ENCODE results near the gene CES2. TPM values are rescaled to one million over a fixed set of nuclear protein-coding genes. Genes with fewer than 3 reads are reported as not detected.

Gene CES2
- total RNA-seq, 1 donor from 2014 or later: 78.2 TPM

DNA sequence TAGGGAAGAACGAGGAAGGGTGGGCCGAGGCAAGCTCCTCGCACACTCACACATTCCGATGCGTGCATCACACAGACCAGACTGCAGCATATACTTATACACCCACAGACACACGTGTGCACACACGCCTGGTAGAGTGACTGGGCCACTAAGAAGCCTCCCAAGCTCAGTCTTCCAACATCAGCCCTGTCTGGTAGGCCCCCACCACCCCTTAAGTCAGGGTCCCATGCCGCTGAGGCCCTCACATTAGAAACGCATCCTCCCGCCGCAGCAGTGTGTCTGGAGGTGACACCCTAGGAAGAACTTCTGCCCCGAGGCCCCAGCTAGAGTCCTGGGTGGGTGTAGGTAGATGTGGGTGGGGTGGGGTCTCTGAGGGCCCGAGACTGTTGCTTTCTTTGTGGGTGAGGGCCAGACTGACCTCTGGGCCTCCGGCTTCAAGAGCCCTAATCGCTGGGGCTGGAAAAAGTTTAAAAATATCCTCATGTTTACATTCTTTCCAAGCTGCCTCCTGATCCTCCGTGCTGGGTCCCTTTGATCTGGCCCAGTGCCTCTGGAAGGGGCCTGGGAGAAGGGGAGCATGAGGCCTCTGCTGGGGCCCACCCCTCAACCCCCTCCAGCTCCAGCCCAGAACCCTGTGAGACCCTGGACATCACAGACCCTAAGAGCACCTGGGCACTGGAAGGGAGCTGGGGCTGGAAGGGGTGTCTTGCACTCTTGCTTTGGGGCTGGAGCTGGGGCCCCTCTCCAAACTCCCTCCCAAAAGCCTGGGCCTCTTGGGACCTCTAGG, 30.3 kb upstream of the CES2 start:
- Histone ChIP-seq H3K27me3 (ENCODE audit: control insufficient read depth, insufficient read depth, low read length) (no peaks in the 10 kb centered on the region), H3K4me3 (ENCODE audit: low read depth, low read length) (no peak overlapping the region), H3K36me3 (ENCODE audit: control insufficient read depth, insufficient read depth, low read length) (no peaks in the 10 kb centered on the region)
- TF ChIP-seq, protein P1, sequence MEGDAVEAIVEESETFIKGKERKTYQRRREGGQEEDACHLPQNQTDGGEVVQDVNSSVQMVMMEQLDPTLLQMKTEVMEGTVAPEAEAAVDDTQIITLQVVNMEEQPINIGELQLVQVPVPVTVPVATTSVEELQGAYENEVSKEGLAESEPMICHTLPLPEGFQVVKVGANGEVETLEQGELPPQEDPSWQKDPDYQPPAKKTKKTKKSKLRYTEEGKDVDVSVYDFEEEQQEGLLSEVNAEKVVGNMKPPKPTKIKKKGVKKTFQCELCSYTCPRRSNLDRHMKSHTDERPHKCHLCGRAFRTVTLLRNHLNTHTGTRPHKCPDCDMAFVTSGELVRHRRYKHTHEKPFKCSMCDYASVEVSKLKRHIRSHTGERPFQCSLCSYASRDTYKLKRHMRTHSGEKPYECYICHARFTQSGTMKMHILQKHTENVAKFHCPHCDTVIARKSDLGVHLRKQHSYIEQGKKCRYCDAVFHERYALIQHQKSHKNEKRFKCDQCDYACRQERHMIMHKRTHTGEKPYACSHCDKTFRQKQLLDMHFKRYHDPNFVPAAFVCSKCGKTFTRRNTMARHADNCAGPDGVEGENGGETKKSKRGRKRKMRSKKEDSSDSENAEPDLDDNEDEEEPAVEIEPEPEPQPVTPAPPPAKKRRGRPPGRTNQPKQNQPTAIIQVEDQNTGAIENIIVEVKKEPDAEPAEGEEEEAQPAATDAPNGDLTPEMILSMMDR (IDR thresholded peaks at IDR 0.05; ENCODE audit: insufficient read depth, low read length, severe bottlenecking): no peak
- DNase-seq (ENCODE audit: low read depth) (peak; percentile 57), FAIRE-seq (no peak)

DNA sequence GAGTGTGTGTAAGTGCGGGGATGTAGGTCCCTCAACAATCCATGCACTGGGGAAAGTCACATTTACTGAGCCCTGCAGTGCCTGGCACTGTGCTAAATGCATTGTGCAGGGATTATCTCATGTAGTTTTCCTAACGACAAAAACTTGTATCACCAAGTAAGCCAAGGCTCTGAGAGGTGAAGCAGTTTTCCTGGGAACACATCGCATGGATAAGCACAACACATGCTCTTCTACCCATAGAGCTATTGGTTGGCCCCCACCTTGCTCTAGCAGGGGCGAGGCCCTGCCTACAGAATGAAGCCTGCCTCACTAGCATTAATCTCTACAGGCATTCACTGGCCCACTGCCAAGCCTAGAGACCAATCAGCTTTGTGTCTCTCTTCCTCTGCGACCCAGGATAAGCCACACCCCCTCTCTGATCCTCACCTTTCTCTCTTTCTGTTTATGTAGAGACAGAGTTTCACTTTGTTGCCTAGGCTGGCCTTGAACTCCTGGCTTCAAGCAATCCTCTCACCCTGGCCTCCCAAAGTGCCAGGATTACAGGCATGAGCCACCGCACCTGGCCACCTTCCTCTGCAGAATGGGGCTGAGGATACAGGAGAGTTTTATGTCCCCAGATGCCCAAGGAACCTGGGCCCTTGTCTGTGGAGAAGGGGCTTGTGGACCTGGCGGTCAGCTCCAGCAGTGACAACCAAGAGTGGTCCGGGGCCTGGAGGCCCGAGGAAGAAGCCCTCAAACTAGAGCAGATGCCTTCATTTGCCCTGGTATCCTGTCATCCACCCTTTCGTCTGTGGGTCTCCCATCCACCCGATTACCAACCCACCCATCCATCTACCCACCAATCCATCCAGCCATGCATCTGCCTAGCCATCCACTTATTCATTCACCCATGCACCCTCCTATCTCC, 29.4 kb upstream of the CES2 start:
- FAIRE-seq: peak; percentile 70

DNA sequence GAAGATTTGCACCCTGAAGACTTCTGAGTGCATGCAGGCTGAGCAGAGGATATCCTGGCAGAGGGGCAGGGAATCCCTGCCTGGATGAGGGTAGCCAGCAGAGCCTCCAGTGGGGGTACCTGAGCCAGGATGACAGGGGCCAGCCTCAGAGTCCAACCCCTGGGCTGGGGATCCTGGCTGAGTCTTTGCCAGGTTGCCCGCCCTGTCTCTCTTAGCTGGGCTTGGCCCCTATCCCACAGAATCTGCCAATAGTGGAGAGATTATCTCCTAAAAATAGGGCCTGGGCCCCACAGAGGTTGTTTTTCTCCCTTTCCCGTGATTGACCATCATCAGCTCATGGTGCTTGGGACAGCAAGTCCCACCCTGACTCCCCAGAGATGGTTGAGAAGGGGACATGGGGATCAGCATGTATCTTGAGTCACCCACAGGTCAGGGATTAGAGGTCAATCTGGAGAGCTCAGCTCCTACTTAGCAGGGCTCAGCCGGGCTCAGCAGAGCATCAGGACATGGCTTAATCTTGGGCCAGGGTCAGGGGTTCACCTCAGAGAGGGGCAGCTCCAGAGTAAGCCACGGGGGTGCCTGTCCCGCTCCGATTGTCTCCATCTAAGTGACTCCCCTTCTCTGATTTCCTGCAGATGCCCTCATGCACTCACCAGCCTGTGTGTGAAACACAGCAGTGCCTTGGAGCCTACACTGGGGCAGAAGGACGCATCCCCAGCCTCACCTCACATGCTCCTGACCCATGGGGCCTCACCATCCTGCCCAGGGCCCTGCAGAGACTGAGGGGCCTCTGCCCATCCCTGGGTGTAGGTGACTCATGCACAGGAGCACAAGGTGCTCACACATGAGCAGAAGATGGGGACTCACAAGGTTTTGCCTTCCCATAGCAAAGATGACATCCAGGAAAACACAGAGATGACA, 28.1 kb upstream of the CES2 start:
- H3K27me3 ChIP-seq (ENCODE audit: control insufficient read depth, insufficient read depth, low read length): no peaks in the 10 kb centered on the region
- no peak overlapping the region for H3K4me3 ChIP-seq (ENCODE audit: low read depth, low read length)
- FAIRE-seq: no peak
- DNase-seq (ENCODE audit: low read depth): no peak
- TF ChIP-seq, protein P1 (IDR thresholded peaks at IDR 0.05; ENCODE audit: insufficient read depth, low read length, severe bottlenecking): no peak
- H3K36me3 ChIP-seq (ENCODE audit: control insufficient read depth, insufficient read depth, low read length): no peaks in the 10 kb centered on the region

More for the DNA sequence above, 29.4 kb upstream of the CES2 start:
- Histone ChIP-seq H3K4me3 (ENCODE audit: low read depth, low read length) (no peak overlapping the region), H3K36me3 (ENCODE audit: control insufficient read depth, insufficient read depth, low read length) (no peaks in the 10 kb centered on the region), H3K27me3 (ENCODE audit: control insufficient read depth, insufficient read depth, low read length) (no peaks in the 10 kb centered on the region)
- TF ChIP-seq, protein P1 (IDR thresholded peaks at IDR 0.05; ENCODE audit: insufficient read depth, low read length, severe bottlenecking): no peak
- peak; percentile 61 for DNase-seq (ENCODE audit: low read depth)

DNA sequence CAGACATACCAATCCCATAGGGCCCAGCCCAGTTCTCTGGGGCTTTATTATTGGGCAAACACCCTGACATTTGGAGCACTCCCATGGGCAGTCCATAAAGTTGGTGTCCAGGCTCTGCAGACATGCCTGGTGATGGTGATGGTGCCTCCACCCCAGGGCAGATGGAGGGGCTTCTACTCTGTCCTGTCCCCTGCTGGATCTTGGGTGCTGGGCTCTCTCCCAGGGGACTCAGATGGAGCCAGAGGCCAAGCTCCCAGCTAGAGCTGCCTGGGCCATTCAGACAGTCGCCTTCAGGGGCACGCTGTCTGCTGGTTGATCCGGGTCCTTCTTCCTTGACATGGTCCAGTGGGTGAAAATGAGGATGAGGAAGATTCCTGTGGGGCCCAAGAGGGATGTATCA, 27.2 kb upstream of the CES2 start:
- Histone ChIP-seq H3K4me3 (ENCODE audit: low read depth, low read length) (no peak overlapping the region), H3K36me3 (ENCODE audit: control insufficient read depth, insufficient read depth, low read length) (no peaks in the 10 kb centered on the region), H3K27me3 (ENCODE audit: control insufficient read depth, insufficient read depth, low read length) (no peaks in the 10 kb centered on the region)
- FAIRE-seq (no peak), DNase-seq (ENCODE audit: low read depth) (no peak)
- TF ChIP-seq, protein P1 (IDR thresholded peaks at IDR 0.05; ENCODE audit: insufficient read depth, low read length, severe bottlenecking): no peak

DNA sequence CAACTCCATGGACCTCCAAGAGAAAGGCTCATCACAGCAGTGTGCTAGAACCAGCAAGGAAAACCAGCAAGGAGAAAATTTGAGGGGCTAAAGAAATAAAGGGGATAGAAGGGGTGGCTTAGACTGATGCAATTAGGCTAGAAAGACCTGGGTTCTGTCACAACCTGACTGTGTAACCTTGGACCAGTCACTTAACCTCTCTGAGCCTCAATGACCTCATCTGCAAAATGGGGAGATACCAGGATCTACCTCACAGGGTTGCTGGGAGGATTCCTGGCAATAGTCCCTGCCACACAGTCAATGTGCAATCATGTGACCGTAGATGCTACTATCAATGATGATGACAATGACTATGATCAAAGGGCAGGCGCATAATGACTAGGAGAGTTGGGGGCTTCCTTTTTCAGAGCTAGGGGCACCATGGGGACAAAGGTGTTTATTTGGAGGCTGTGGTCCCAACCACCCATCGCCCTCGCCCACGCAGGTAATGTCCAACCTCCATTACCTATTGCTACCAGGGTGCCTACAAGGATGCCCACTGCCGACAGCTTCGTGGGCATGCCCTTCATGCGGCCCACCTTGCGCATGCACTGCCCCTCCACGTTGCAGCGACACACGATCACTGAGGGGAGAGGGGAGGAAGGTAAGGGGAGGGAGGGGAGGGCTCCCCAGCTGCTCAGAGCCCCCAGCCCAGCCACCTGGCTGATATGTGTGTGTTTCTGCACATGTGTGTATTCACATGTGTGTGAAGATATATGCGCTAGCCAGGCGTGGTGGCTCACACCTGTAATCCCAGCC, 26.4 kb upstream of the CES2 start:
- no peak for FAIRE-seq
- no peaks in the 10 kb centered on the region for H3K36me3 ChIP-seq (ENCODE audit: control insufficient read depth, insufficient read depth, low read length)
- TF ChIP-seq, protein P1 (IDR thresholded peaks at IDR 0.05; ENCODE audit: insufficient read depth, low read length, severe bottlenecking): no peak
- no peak for DNase-seq (ENCODE audit: low read depth)
- no peaks in the 10 kb centered on the region for H3K27me3 ChIP-seq (ENCODE audit: control insufficient read depth, insufficient read depth, low read length)
- H3K4me3 ChIP-seq (ENCODE audit: low read depth, low read length): no peak overlapping the region

Data from bronchial epithelial cell (primary cell).